ENCODE measurements around the gene RBSN. TPM values are rescaled to one million over a fixed set of nuclear protein-coding genes. Genes with fewer than 3 reads are reported as not detected.

RBSN gene
- total RNA-seq, 1 experiment from 2014 or later: 21.2 TPM

GRCh38 chr3:15116032-15116669 lies 17.2 kb upstream of the RBSN start:
- no peak overlapping the region for H3K4me3 Mint-ChIP-seq (ENCODE audit: low read depth, unreplicated experiment)
- intact Hi-C loops (cut with micrococcal nuclease; ENCODE audit: unreplicated experiment): no loop called here

GRCh38 chr3:15114466-15115358 lies 15.8 kb upstream of the RBSN start:
- CTCF ChIA-PET: no interaction called here
- H3K4me1 Mint-ChIP-seq (ENCODE audit: low read depth, unreplicated experiment): no peaks in the 10 kb centered on the region
- intact Hi-C loops (cut with micrococcal nuclease; ENCODE audit: unreplicated experiment): no loop called here
- no peak overlapping the region for H3K4me3 Mint-ChIP-seq (ENCODE audit: low read depth, unreplicated experiment)
- no peaks in the 10 kb centered on the region for H3K36me3 Mint-ChIP-seq (ENCODE audit: insufficient read depth, unreplicated experiment)
- H3K27me3 Mint-ChIP-seq (ENCODE audit: unreplicated experiment): peaks cover 19% of the 10 kb centered on the region
- DNase-seq: no peak
- H3K27ac Mint-ChIP-seq (ENCODE audit: unreplicated experiment): no peak overlapping the region
- no TSS peak for BruUV-seq (replicated peaks)
- H3K9me3 Mint-ChIP-seq (ENCODE audit: low read depth, unreplicated experiment): no peaks in the 10 kb centered on the region
- no peak for TF ChIP-seq CTCF (IDR thresholded peaks at IDR 0.05; ENCODE audit: unreplicated experiment)

More at GRCh38 chr3:15116032-15116669, 17.2 kb upstream of the RBSN start:
- H3K9me3 Mint-ChIP-seq (ENCODE audit: low read depth, unreplicated experiment): no peaks in the 10 kb centered on the region
- no peak for TF ChIP-seq CTCF (IDR thresholded peaks at IDR 0.05; ENCODE audit: unreplicated experiment)
- DNase-seq: no peak
- no peak overlapping the region for H3K27ac Mint-ChIP-seq (ENCODE audit: unreplicated experiment)
- H3K4me1 Mint-ChIP-seq (ENCODE audit: low read depth, unreplicated experiment): no peaks in the 10 kb centered on the region
- peaks cover 16% of the 10 kb centered on the region for H3K27me3 Mint-ChIP-seq (ENCODE audit: unreplicated experiment)
- H3K36me3 Mint-ChIP-seq (ENCODE audit: insufficient read depth, unreplicated experiment): no peaks in the 10 kb centered on the region
- CTCF ChIA-PET: interaction anchor here (0.6 to 1.3 kb wide), 2 partner anchors 8 to 25 kb away, joined by 3 to 4 read pairs; no protein-coding TSS in a partner anchor
- BruUV-seq (replicated peaks): no TSS peak

- H3K36me3 Mint-ChIP-seq (ENCODE audit: insufficient read depth, unreplicated experiment): no peaks in the 10 kb centered on the region
- no peak for DNase-seq
- intact Hi-C loops (cut with micrococcal nuclease; ENCODE audit: unreplicated experiment): no loop called here
- BruUV-seq (replicated peaks): no TSS peak
- no peak overlapping the region for H3K4me3 Mint-ChIP-seq (ENCODE audit: low read depth, unreplicated experiment)
- H3K4me1 Mint-ChIP-seq (ENCODE audit: low read depth, unreplicated experiment): no peaks in the 10 kb centered on the region
- peaks cover 27% of the 10 kb centered on the region for H3K27me3 Mint-ChIP-seq (ENCODE audit: unreplicated experiment)
- CTCF ChIA-PET: no interaction called here
- no peaks in the 10 kb centered on the region for H3K9me3 Mint-ChIP-seq (ENCODE audit: low read depth, unreplicated experiment)
- no peak for TF ChIP-seq CTCF (IDR thresholded peaks at IDR 0.05; ENCODE audit: unreplicated experiment)
- no peak overlapping the region for H3K27ac Mint-ChIP-seq (ENCODE audit: unreplicated experiment)
Measured at GRCh38 chr3:15113884-15114283, 14.9 kb upstream of the RBSN start.

- DNase-seq: no peak
- no peak for TF ChIP-seq CTCF (IDR thresholded peaks at IDR 0.05; ENCODE audit: unreplicated experiment)
- Mint-ChIP-seq H3K9me3 (ENCODE audit: low read depth, unreplicated experiment) (no peaks in the 10 kb centered on the region), H3K27me3 (ENCODE audit: unreplicated experiment) (peaks cover 32% of the 10 kb centered on the region), H3K36me3 (ENCODE audit: insufficient read depth, unreplicated experiment) (no peaks in the 10 kb centered on the region), H3K4me1 (ENCODE audit: low read depth, unreplicated experiment) (no peaks in the 10 kb centered on the region), H3K4me3 (ENCODE audit: low read depth, unreplicated experiment) (no peak overlapping the region), H3K27ac (ENCODE audit: unreplicated experiment) (no peak overlapping the region)
- no TSS peak for BruUV-seq (replicated peaks)
- intact Hi-C loops (cut with micrococcal nuclease; ENCODE audit: unreplicated experiment): no loop called here
- CTCF ChIA-PET: no interaction called here
Measured at GRCh38 chr3:15113471-15113870, 14.5 kb upstream of the RBSN start.

All from Calu3 (cell line).